ENCODE data around the gene WDR5. TPM values are rescaled to one million over a fixed set of nuclear protein-coding genes. Genes with fewer than 3 reads are reported as not detected.

The WDR5 gene
- total RNA-seq, 1 experiment from 2014 or later = 62.5 TPM

GRCh38 chr9:134088063-134088725 is 47.7 kb upstream of the WDR5 start:
- no peak overlapping the region for H3K4me3 Mint-ChIP-seq
- no peak for ATAC-seq
- CTCF ChIA-PET = interaction anchor here (0.8 kb wide), 1 partner anchor 62 kb away, joined by 3 read pairs; no protein-coding TSS in a partner anchor
- POLR2A ChIA-PET = no interaction called here
- no peak for DNase-seq (ENCODE audit: low spot score)
- H3K27me3 Mint-ChIP-seq (ENCODE audit: low read depth) = peaks cover 6% of the 10 kb centered on the region
- H3K9me3 Mint-ChIP-seq = peaks cover 14% of the 10 kb centered on the region
- no peak overlapping the region for H3K27ac Mint-ChIP-seq
- peaks cover 5% of the 10 kb centered on the region; the same call in 1 of the 2 replicates for H3K36me3 Mint-ChIP-seq
- TF ChIP-seq NFATC4 (CRISPR knock-in tag; IDR thresholded peaks at IDR 0.05) = no peak
- TF ChIP-seq MYBL2 (CRISPR knock-in tag; IDR thresholded peaks at IDR 0.05) = no peak
- no peak for TF ChIP-seq KAT7 (CRISPR knock-in tag; IDR thresholded peaks at IDR 0.05; ENCODE audit: borderline replicate concordance)
- no peak for TF ChIP-seq ZNF416 (CRISPR knock-in tag; IDR thresholded peaks at IDR 0.05)
- TF ChIP-seq NR2C2 (CRISPR knock-in tag; IDR thresholded peaks at IDR 0.05) = no peak
- no peak for TF ChIP-seq ZNF317 (CRISPR knock-in tag; IDR thresholded peaks at IDR 0.05; ENCODE audit: borderline replicate concordance, low read depth)
- TF ChIP-seq CBFB (CRISPR knock-in tag; IDR thresholded peaks at IDR 0.05; ENCODE audit: low read depth) = no peak
- TF ChIP-seq NR3C1 (CRISPR knock-in tag; conservative IDR thresholded peaks at IDR 0.05; ENCODE audit: low read depth) = no peak
- peaks cover 3% of the 10 kb centered on the region for H3K4me1 Mint-ChIP-seq

DNA sequence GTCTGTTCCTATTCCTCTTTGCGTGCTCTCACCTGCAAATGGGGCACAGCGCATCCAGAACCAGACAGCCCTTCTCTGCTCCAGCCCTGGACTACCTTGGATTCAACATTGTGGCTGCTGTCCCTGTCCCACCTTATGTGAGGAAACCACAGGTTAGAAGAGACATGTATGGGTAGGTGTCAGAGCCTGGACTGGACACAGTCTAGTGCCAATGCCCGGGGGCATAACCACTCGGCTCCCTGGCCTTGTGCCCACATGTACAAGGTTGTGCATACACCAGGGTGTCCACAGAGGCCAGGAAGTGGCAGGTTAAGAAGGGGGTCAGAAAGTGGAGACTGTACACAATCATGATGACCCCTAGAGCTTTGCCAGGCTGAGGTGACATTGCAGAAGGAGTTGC is 45.9 kb upstream of the WDR5 start:
- Mint-ChIP-seq H3K27ac (no peak overlapping the region), H3K4me3 (no peak overlapping the region), H3K36me3 (peaks cover 5% of the 10 kb centered on the region; the same call in 1 of the 2 replicates), H3K9me3 (peaks cover 11% of the 10 kb centered on the region), H3K4me1 (peaks cover 3% of the 10 kb centered on the region), H3K27me3 (ENCODE audit: low read depth) (peaks cover 6% of the 10 kb centered on the region)
- TF ChIP-seq FOXJ3 (CRISPR knock-in tag; IDR thresholded peaks at IDR 0.05; ENCODE audit: borderline replicate concordance) (no peak), JAZF1 (CRISPR knock-in tag; IDR thresholded peaks at IDR 0.05) (no peak)
- ChIA-PET CTCF (no interaction called here), POLR2A (no interaction called here)
- ATAC-seq = no peak
- no peak for DNase-seq (ENCODE audit: low spot score)

- Mint-ChIP-seq H3K27me3 (ENCODE audit: low read depth) (peaks cover 3% of the 10 kb centered on the region), H3K4me3 (no peak overlapping the region), H3K36me3 (peaks cover 6% of the 10 kb centered on the region; the same call in 1 of the 2 replicates), H3K9me3 (peaks cover 14% of the 10 kb centered on the region), H3K27ac (no peak overlapping the region), H3K4me1 (no peaks in the 10 kb centered on the region)
- peak; percentile 95 for ATAC-seq
- ChIA-PET CTCF (interaction anchor here (1.0 to 1.6 kb wide), 6 partner anchors 11 to 356 kb away, joined by 3 to 7 read pairs (median 4); no protein-coding TSS in a partner anchor), POLR2A (no interaction called here)
- DNase-seq (ENCODE audit: low spot score) = peak; percentile 77
- TF ChIP-seq, protein P1, sequence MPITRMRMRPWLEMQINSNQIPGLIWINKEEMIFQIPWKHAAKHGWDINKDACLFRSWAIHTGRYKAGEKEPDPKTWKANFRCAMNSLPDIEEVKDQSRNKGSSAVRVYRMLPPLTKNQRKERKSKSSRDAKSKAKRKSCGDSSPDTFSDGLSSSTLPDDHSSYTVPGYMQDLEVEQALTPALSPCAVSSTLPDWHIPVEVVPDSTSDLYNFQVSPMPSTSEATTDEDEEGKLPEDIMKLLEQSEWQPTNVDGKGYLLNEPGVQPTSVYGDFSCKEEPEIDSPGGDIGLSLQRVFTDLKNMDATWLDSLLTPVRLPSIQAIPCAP (CRISPR knock-in tag; IDR thresholded peaks at IDR 0.05) = no peak
- TF ChIP-seq CTCF (IDR thresholded peaks at IDR 0.05) = peak; percentile 77
Observed at GRCh38 chr9:134099123-134099761, 36.6 kb upstream of the WDR5 start.

- Mint-ChIP-seq H3K27ac (no peak overlapping the region), H3K4me3 (no peak overlapping the region), H3K9me3 (peaks cover 19% of the 10 kb centered on the region), H3K27me3 (ENCODE audit: low read depth) (peaks cover 3% of the 10 kb centered on the region), H3K36me3 (peaks cover 6% of the 10 kb centered on the region; the same call in 1 of the 2 replicates), H3K4me1 (no peaks in the 10 kb centered on the region)
- DNase-seq (ENCODE audit: low spot score) = no peak
- CTCF ChIA-PET = interaction anchor here (1.2 kb wide), 1 partner anchor 357 kb away, joined by 3 read pairs; no protein-coding TSS in a partner anchor
- ATAC-seq = no peak
- POLR2A ChIA-PET = no interaction called here
- TF ChIP-seq ZNF281 (CRISPR knock-in tag; IDR thresholded peaks at IDR 0.05) (no peak), EMX1 (CRISPR knock-in tag; IDR thresholded peaks at IDR 0.05) (no peak), OVOL2 (CRISPR knock-in tag; IDR thresholded peaks at IDR 0.05; ENCODE audit: borderline replicate concordance) (no peak), MYBL2 (CRISPR knock-in tag; IDR thresholded peaks at IDR 0.05) (no peak), NR1H2 (CRISPR knock-in tag; IDR thresholded peaks at IDR 0.05) (no peak), IRF2 (CRISPR knock-in tag; IDR thresholded peaks at IDR 0.05; ENCODE audit: borderline replicate concordance, low read depth) (no peak), CREB1 (CRISPR knock-in tag; IDR thresholded peaks at IDR 0.05) (no peak), NFATC4 (CRISPR knock-in tag; IDR thresholded peaks at IDR 0.05) (no peak), TEAD1 (CRISPR knock-in tag; IDR thresholded peaks at IDR 0.05) (no peak)
- TF ChIP-seq, protein P2, sequence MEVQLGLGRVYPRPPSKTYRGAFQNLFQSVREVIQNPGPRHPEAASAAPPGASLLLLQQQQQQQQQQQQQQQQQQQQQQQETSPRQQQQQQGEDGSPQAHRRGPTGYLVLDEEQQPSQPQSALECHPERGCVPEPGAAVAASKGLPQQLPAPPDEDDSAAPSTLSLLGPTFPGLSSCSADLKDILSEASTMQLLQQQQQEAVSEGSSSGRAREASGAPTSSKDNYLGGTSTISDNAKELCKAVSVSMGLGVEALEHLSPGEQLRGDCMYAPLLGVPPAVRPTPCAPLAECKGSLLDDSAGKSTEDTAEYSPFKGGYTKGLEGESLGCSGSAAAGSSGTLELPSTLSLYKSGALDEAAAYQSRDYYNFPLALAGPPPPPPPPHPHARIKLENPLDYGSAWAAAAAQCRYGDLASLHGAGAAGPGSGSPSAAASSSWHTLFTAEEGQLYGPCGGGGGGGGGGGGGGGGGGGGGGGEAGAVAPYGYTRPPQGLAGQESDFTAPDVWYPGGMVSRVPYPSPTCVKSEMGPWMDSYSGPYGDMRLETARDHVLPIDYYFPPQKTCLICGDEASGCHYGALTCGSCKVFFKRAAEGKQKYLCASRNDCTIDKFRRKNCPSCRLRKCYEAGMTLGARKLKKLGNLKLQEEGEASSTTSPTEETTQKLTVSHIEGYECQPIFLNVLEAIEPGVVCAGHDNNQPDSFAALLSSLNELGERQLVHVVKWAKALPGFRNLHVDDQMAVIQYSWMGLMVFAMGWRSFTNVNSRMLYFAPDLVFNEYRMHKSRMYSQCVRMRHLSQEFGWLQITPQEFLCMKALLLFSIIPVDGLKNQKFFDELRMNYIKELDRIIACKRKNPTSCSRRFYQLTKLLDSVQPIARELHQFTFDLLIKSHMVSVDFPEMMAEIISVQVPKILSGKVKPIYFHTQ (CRISPR knock-in tag; IDR thresholded peaks at IDR 0.05) = no peak
Observed at GRCh38 chr9:134100040-134100439, 35.8 kb upstream of the WDR5 start.
